GM13976 (cell line): ENCODE results near the gene NCAPG2.

Experiments
- DNase-seq: peaks from one replicate; pipeline ENCODE4 v3.0.0; 2012; ENCODE audit warnings: low spot score
- in situ Hi-C: fragments of 300-500 bp; cut with MboI; formaldehyde crosslinking; loops from one replicate; pipeline ENCODE4 v1.12.0; 2022; ENCODE audit warnings: low sequenced_read_pairs, mixed read lengths, inconsistent platforms; ENCODE audit not compliant: unreplicated experiment
- TF ChIP-seq, protein P1 (sequence below): IDR thresholded peaks from 2 replicates; pipeline ENCODE4 v1.5.1; 2012; ENCODE audit warnings: borderline replicate concordance, mild to moderate bottlenecking; ENCODE audit not compliant: insufficient read depth; ENCODE audit errors: extremely low read depth, missing control alignments, control extremely low read depth

NCAPG2 gene

DNA sequence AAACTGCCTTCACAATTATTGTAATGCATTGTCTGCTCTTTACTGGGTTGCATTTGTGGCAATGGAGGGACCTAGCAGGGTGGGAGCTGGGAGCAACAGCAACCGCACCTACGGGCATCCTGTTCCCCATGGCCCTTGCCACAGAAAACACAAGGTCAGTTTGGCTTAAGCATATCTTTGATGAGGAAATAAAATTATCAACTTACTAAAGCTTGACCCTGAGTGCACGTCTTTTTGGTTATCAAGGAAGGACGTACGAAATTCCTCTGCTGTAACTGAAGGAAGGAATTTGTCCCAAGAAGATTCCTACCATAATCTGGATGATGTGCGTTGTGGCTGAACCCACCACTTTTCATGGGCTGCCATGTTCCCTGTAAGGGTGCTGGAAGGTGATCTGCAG lies 97.0 kb downstream of the NCAPG2 start:
- TF ChIP-seq, protein P1, sequence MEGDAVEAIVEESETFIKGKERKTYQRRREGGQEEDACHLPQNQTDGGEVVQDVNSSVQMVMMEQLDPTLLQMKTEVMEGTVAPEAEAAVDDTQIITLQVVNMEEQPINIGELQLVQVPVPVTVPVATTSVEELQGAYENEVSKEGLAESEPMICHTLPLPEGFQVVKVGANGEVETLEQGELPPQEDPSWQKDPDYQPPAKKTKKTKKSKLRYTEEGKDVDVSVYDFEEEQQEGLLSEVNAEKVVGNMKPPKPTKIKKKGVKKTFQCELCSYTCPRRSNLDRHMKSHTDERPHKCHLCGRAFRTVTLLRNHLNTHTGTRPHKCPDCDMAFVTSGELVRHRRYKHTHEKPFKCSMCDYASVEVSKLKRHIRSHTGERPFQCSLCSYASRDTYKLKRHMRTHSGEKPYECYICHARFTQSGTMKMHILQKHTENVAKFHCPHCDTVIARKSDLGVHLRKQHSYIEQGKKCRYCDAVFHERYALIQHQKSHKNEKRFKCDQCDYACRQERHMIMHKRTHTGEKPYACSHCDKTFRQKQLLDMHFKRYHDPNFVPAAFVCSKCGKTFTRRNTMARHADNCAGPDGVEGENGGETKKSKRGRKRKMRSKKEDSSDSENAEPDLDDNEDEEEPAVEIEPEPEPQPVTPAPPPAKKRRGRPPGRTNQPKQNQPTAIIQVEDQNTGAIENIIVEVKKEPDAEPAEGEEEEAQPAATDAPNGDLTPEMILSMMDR: no peak

DNA sequence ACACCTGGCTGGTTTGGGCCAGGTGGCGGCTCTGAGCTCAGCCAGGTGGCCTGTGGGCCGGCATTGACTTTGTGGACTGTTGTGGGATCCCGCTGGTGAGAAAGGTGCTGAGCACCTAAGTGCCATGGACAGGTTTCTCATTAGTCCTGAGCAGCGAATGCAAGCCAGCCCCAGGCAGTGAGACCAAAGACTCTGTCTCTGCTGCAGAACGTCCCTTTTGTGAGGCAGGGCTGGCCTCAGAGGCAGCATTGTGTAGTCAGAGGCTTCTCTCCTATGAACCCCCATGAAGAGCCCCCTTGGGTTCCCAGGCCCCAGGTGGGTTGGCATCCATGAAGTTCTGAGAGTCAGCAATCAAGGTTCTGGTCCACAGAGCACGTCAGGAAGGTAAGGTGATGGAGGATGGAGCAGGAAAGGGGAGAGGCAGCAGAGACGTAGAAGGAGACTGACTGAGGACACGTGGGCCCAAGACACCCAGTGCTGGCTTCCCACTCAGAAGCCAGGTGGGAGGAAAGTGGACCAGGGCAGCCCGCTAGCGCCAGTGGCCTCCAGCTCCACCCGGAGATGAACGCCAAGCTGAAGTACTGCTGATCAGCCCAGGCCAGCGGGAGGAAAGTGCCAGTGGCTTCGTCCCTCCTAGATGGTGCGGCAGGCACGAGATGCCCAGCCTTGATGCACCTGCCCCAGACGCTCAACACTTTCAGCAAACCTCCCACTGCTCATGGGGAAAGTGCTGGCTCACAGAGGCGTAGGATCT lies 97.8 kb downstream of the NCAPG2 start:
- TF ChIP-seq, protein P1: no peak

More for the DNA sequence above, 97.0 kb downstream of the NCAPG2 start:
- no peak for DNase-seq
- in situ Hi-C loops: no loop called here

DNA sequence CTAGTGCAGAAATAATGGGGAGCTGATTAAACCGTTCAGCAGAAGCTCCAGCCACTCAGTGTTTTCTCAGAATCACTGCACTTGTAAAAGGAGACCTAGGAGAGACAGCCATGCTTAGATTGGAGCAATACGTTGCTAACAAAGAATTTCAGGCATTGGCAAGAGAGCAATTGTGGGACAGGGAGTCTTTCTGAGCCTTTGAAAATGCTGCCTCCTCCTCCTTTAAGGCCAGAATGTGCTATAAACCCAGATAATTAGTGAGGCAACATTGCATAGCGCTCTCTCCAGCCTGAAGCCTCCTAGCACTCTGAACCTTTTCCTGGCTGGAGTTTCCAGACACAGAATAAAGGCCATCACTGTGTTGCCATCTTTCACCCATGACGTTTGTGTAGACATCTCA lies 98.5 kb downstream of the NCAPG2 start:
- no peak for DNase-seq
- in situ Hi-C loops: no loop called here
- TF ChIP-seq, protein P1: no peak

More for the DNA sequence above, 97.8 kb downstream of the NCAPG2 start:
- in situ Hi-C loops: no loop called here
- DNase-seq: no peak

DNA sequence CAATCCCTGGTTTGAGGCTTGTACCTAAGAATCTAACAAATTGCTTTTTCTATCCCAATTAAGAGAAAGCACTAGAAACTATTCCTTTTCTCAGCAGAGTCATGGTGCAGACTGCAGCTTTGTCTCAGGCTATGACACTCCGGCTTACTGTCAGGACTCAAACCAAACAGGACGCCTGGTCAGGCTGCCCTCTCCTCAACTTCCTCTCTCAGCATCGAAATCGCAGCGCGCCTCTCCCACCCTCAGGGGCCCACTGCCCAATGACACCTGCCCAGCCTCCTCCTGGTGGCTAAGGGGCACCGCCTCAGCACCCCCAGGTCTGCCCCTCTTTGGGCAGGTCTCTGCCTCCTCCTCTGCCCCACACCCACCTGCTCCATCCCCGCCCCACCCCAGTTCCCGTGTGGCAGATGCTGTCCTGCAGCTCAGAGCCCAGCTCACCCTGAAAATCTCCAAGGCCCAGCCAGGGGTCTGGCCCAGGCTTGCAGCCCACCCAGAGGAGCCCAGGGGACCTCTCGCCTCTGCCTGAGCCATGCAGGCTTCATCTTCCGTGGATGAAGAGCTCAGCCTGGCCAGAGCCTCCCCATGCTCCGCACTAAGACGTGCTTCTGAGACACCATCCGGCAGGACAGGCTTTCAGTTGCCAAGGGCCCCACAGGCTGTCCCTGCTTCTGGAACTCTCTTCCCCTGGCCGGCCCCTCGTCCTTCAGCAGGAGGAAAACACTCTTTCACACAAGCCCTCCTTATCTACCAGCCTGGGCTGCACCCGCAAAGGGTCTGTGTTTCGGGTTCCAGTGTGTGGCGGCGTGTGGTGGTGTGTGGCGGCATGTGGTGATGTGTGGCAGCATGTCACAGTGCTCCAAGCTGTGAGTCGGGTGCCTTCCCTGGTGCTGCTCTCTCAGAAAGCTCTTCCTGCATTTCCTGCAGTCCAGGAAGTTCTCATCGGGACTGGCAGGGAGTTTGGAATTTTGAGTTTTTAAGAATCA lies 100.5 kb downstream of the NCAPG2 start:
- in situ Hi-C loops: no loop called here
- peak; percentile 45 for DNase-seq
- TF ChIP-seq, protein P1: no peak

DNA sequence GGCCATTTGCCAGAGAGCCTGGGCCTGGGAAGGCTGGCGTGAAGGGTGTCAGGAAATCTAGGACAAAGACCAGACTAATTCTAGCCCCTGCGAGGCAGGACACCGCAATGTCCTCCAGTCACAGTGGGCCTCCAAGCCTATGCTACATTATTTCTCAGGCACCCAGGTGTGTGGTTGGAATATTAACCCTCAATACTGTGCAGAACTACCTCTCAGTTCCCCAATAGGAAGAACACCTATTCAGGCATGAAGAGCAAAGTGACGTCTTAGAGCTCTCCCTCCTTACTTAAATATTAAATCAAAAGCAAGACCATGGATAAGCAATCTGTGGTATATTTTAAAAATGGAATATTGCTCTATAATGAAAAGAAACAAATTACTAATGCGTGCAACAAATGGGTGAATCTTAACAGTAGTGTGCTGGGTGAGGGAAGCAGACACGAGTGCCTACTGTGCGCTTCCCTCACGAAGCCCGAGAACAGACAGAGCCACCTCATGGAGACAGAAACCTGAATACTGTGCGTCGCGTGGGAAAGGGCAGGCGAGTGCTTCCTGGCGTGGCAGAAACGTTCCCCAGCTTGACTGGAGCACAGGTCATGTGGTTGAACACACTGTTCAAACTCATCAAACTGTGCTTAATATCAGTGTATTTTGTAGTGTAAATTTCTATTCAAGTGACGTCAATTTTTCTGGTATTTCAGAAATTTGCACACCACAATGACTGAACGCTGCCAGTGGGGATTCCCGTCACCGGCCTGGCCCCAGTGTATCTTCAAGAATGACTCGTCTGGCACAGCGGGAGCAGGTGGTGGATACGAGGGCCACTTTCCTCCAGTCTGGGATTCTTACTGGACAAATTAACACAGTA lies 101.5 kb downstream of the NCAPG2 start:
- TF ChIP-seq, protein P1: no peak
- in situ Hi-C loops: no loop called here
- peak; percentile 69 for DNase-seq

- TF ChIP-seq, protein P1: no peak
- in situ Hi-C loops: no loop called here
Observed at GRCh38 chr7:158602041-158602440, 102.6 kb downstream of the NCAPG2 start.

More at GRCh38 chr7:158602041-158602440, 102.6 kb downstream of the NCAPG2 start:
- no peak for DNase-seq
